ENCODE measurements around the gene OSBPL7. TPM values are rescaled to one million over a fixed set of nuclear protein-coding genes. Genes with fewer than 3 reads are reported as not detected.

The OSBPL7 gene
- total and polyA plus RNA-seq, 2 of the 4 experiments (the other 2 are of a cell fraction), result 5.2 to 14.5 TPM

GRCh38 chr17:47823519-47823918, 1.9 kb upstream of the OSBPL7 start:
- Histone ChIP-seq H2BK20ac (ENCODE audit: low read depth, low read length) (no peak overlapping the region), H3K9me1 (ENCODE audit: insufficient read depth, low read length) (0 out of 2 replicates have a peak, but pooled peaks cover 4% of the 10 kb centered on the region), H4K91ac (ENCODE audit: insufficient read depth, low read depth, low read length) (no peak overlapping the region), H2BK5ac (ENCODE audit: low read depth, low read length, poor library complexity, severe bottlenecking) (no peak overlapping the region), H3K23ac (ENCODE audit: low read depth, low read length) (no peak overlapping the region), H3K4me1 (ENCODE audit: control insufficient read depth, insufficient read depth, low read length) (peaks cover 11% of the 10 kb centered on the region; the same call in 1 of the 2 replicates), H4K8ac (ENCODE audit: low read depth in 2 of 2, low read length in 2 of 2) (no peak overlapping the region), H3K4me3 (ENCODE audit: insufficient read depth, low read depth, low read length) (no peak overlapping the region), H3K18ac (ENCODE audit: low read depth, low read length) (no peak overlapping the region), H3K27me3 (ENCODE audit: control insufficient read depth, insufficient read depth, low read length) (no peaks in the 10 kb centered on the region), H4K20me1 (ENCODE audit: insufficient read depth, low read length) (no peaks in the 10 kb centered on the region), H2AK5ac (ENCODE audit: low read depth, low read length) (no peak overlapping the region), H3K79me1 (ENCODE audit: low read depth in 1 of 2, low read length in 2 of 2) (peaks cover 1 to 22% of the 10 kb centered on the region in 2 experiments; a peak in 2 of 4 replicates), H3K27ac (ENCODE audit: insufficient read depth, low read length) (no peak overlapping the region), H3K56ac (ENCODE audit: extremely low read depth, insufficient read depth, low read length) (no peak overlapping the region), H3K14ac (replicated peaks; ENCODE audit: low read depth, low read length) (no peak overlapping the region), H3K9ac (ENCODE audit: low read depth, low read length) (no peak overlapping the region), H2BK120ac (ENCODE audit: low read depth, low read length) (no peak overlapping the region), H2AK9ac (replicated peaks; ENCODE audit: low read depth, low read length, poor library complexity) (no peak overlapping the region), H2AFZ (replicated peaks; ENCODE audit: low read length, poor library complexity) (no peak overlapping the region), H3K4ac (ENCODE audit: low read depth, low read length) (no peak overlapping the region), H2BK15ac (ENCODE audit: low read depth, low read length) (no peak overlapping the region), H3K36me3 (ENCODE audit: control insufficient read depth, insufficient read depth, low read length) (peaks cover 43% of the 10 kb centered on the region), H4K5ac (ENCODE audit: low read depth, low read length) (no peak overlapping the region), H3K4me2 (ENCODE audit: low read depth, low read length) (no peak overlapping the region), H3K9me3 (ENCODE audit: control insufficient read depth, insufficient read depth, low read length) (no peaks in the 10 kb centered on the region)
- no CpG with 5 or more reads among the region's 4 CpGs for WGBS, 2 experiments (ENCODE audit: extremely low coverage in 2 of 2, insufficient read length in 1 of 2)
- ChIA-PET POLR2A (ENCODE audit: unreplicated experiment) (no interaction called here), CTCF (no interaction called here)
- ATAC-seq (ENCODE audit: low read depth) (no peak), DNase-seq (no peak)
- intact Hi-C loops (cut with micrococcal nuclease) (no loop called here), dilution Hi-C loops (cut with HindIII; ENCODE audit: low sequenced_read_pairs, unreplicated experiment) (no loop called here), in situ Hi-C loops (cut with MboI; ENCODE audit: low sequenced_read_pairs) (no loop called here)
- BruUV-seq (replicated peaks), result TSS peak; percentile 86
- TF ChIP-seq SMC3 (IDR thresholded peaks at IDR 0.05; ENCODE audit: low read depth, low read length), result no peak
- TF ChIP-seq RAD21 (IDR thresholded peaks at IDR 0.05; ENCODE audit: low read length), result no peak
- no peak for TF ChIP-seq RCOR1 (IDR thresholded peaks at IDR 0.05; ENCODE audit: insufficient replicate concordance, low read length)
- TF ChIP-seq FOS (IDR thresholded peaks at IDR 0.05; ENCODE audit: low read depth, low read length), result no peak
- no peak for TF ChIP-seq CTCF (conservative IDR thresholded peaks at IDR 0.05; ENCODE audit: low read depth, low read length)
- no peak for TF ChIP-seq USF2 (IDR thresholded peaks at IDR 0.05; ENCODE audit: low read depth, low read length)
- no peak for TF ChIP-seq ELK1 (IDR thresholded peaks at IDR 0.05; ENCODE audit: borderline replicate concordance, low read depth, low read length)
- TF ChIP-seq MXI1 (IDR thresholded peaks at IDR 0.05; ENCODE audit: borderline replicate concordance, low read depth, low read length), result no peak
- TF ChIP-seq MAFK (IDR thresholded peaks at IDR 0.05; ENCODE audit: low read depth, low read length), result no peak
- no peak for TF ChIP-seq CEBPB (IDR thresholded peaks at IDR 0.05; ENCODE audit: low read depth, low read length)

Data from IMR-90 (cell line).